Stimulated activated CD4-positive, alpha-beta T cell treated with anti-CD3 and anti-CD28 coated beads, Interleukin-15, amount 100 ng/mL, for 48 hours (primary cell): ENCODE results near the gene RSRC2.
"Not testable (repeated sequence)": the region's sequence is repeated elsewhere in the genome, so short reads cannot be mapped to it uniquely, and the experiment has no call there.

Source experiments
- DNase-seq, 2 donors: peaks; one replicate each; pipeline ENCODE4 v3.0.0-alpha.2; 2020; ENCODE audit warnings: low read depth in 2 of 2

The RSRC2 gene

GRCh38 chr12:122486805-122487426 lies 39.8 kb downstream of the RSRC2 start:
- no peak for DNase-seq

DNA sequence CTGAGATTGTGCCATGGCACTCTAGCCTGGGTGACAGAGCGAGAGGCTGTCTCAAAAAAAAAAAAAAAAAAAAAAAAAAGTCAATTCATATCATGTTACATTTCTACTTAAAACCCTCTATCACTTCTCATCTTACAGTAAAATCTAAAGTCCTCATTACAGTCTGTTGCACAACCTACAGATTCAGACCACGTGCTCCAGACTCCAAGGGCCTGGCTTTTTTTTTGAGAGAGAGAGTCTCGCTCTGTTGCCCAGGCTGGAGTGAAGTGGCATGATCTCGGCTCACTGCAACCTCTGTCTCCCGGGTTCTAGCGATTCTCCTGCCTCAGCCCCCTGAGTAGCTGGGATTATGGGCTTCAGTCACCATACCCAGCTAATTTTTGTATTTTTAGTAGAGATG lies 40.4 kb downstream of the RSRC2 start:
- not testable (repeated sequence) for DNase-seq

GRCh38 chr12:122484385-122484784 lies 42.4 kb downstream of the RSRC2 start:
- not testable (repeated sequence) for DNase-seq

DNA sequence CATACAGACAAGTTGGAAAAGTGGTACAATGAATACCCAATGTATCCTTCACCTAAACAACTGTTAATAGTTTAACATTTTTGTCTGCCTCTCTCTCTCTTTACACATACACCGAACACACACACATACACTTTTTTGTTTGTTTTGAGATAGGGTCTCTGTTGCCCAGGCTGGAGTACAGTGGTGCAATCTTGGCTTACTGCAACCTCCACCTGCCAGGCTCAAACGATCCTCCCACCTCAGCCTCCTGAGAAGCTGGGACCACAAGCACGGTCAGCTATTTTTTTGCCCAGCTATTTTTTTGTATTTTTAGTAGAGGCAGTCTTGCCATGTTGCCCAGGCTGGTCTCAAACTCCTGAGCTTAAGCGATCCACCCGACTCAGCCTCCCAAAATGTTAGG lies 42.8 kb downstream of the RSRC2 start:
- no peak for DNase-seq

GRCh38 chr12:122481861-122482260 lies 44.9 kb downstream of the RSRC2 start:
- no peak for DNase-seq

- no peak for DNase-seq
These were observed 46.0 kb downstream of the RSRC2 start for GRCh38 chr12:122480753-122481152.

DNA sequence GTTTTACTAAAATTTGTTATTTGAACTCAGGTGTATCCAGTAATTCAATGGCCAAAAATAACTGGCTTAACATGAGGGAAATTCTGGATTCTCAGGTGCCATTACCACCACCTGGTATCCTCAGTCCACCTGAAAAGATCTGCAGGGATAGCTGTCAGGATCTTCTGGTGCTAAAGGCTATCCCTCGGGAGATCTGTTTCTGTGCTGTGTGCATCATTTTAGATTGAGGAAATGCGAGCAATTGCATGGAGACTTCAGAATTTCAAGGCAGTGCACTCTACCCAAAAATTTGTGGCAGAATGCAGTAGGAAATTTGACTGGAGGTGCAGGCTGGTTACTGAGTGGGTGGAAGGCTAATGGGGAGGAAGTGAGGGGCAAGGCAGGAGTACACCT lies 52.4 kb downstream of the RSRC2 start:
- no peak for DNase-seq

GRCh38 chr12:122473543-122474323 lies 53.0 kb downstream of the RSRC2 start:
- DNase-seq: peak; percentile 43 to 45

DNA sequence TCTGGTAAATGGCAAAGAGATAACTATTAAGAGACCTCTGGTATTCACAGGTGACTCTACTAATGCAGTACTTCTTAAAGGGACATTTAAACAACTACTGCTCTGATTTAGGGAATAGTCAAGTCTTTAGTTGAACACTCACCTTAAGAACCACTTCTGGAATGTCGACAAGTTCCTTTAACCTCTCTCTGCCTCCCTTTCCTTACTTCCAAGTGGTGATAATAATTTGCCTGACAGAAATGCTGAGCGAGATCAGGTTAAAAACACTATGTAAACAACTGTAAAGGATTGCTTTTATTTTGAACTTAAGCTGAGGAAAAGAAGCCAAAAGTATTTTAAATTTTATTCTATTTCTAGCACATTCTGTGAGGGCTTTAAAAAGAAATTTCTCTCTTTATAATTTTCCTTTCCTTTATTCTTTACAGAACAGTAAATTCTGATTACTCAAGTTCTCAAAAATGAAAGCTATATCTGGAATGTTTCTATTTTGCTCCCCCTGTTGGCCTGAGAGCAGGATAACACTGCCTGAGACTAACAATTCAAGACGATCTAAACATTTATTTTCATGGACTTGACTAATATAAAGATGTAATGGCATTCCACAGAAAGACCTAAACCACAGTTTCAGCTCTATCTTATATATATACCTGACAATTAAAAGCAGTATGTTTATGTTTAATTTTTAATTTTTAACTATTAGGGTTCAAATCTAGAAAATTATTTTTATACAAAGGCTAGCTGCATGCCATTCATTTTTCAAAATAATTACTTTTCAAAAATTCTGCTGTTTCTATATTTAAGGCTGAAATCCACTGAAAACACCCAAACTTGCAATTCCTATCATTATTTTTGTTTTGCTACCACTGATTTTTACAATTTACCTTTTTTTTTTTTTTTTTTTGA lies 55.2 kb downstream of the RSRC2 start:
- DNase-seq: no peak

DNA sequence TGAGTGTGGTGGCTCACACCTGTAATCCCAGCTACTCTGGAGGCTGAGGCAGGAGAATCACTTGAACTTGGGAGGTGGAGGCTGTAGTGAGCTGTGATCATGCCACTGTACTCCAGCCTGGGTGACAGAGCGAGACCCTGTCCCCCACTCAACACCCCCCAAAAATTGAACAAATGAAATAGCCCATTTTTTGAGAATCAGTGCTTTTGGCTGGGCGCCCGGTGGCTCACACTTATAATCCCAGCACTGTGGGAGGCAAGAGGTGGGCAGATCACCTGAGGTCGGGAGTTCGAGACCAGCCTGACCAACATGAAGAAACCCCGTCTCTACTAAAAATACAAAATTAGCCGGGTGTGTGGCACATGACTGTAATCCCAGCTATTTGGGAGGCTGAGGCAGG lies 56.2 kb downstream of the RSRC2 start:
- DNase-seq: not testable (repeated sequence)

DNA sequence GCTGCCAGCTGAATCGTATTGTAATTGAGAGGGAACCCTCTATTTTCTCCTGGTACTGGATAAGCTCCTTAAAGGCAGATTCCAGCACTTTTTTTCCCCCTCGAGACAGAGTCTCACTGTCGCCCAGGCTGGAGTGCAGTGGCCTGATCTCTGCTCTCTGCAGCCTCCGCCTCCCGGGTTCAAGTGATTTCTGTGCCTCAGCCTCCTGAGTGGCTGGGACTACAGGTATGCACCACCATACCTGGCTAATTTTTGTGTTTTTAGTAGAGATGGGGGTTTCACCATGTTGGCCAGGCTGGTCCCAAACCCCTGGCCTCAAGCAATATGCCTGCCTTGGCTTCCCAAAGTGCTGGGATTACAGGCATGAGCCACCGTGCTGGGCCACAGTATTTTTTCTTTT lies 56.9 kb downstream of the RSRC2 start:
- DNase-seq: not testable (repeated sequence)

- no peak for DNase-seq
These were observed 58.8 kb downstream of the RSRC2 start for GRCh38 chr12:122467983-122468382.

DNA sequence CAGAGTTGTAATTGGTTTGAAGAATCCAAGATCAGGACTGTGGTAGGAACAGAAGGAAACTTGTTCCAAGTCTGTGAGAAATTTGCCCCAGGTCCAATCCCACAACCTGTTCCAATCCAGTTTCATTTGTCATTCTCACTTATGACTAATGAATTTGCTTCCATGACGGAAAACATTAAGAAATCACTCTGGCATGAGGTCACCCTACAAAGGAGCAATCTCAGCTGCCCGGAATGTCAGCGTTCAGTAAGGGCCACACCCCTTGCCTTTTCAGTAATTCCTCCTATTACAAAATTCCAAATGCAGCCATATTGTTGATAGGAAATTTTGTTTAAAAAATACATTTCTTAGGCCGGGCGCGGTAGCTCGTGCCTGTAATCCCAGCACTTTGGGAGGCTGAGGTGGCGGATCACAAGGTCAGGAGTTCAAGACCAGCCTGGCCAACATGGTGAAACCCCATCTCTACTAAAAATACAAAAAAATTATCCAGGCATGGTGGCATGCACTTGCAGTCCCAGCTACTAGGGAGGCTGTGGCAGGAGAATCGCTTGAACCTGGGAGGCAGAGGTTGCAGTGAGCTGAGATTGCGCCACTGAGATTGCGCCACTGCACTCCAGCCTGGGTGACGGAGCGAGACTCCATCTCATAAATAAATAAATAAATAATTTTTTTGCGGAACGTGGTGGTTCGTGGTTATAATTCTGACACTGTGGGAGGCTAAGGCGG lies 62.3 kb downstream of the RSRC2 start:
- DNase-seq: not testable (repeated sequence)

- no peak for DNase-seq
These were observed 66.1 kb downstream of the RSRC2 start for GRCh38 chr12:122460641-122461040.

GRCh38 chr12:122460061-122460460 lies 66.7 kb downstream of the RSRC2 start:
- DNase-seq: no peak

- DNase-seq: no peak
These were observed 67.5 kb downstream of the RSRC2 start for GRCh38 chr12:122459211-122459610.

GRCh38 chr12:122458105-122459035 lies 68.4 kb downstream of the RSRC2 start:
- no peak for DNase-seq

DNA sequence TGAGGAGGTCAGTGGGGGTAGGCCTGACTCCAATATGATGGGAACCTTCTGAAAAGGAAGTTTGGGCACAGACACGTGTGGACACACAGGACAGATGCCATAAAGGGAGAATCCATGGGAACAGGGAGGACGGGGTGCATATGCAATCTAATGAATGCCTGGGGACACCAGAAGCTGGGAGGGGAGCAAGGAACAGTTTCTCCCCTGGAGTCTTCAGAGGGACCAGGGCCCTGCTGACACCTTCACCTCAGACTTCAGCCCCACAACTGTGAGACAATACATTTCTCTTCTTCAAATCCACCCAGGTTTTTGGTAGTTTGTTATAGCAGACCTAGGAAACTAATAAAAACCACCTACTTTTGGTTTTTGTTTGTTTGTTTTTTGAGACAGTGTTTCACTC lies 69.1 kb downstream of the RSRC2 start:
- no peak for DNase-seq

DNA sequence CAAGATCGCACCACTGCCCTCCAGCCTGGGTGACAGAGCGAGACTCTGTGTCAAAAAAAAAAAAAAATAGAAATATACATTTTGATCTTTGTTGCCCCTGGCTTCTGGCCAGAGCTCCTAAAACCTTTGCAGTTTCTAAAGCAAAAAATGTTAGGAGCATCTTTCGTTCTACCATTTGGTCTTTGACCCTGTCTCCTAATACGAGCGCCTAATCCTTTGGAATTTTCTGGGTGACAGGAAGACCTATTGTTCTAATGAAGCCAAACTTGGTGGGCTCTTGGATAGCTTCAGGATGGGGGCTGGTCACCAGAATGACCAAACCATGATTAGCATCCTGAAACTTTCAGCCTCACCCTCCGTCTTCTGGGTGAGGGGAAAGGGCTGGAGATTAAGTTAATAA lies 72.0 kb downstream of the RSRC2 start:
- no peak for DNase-seq

DNA sequence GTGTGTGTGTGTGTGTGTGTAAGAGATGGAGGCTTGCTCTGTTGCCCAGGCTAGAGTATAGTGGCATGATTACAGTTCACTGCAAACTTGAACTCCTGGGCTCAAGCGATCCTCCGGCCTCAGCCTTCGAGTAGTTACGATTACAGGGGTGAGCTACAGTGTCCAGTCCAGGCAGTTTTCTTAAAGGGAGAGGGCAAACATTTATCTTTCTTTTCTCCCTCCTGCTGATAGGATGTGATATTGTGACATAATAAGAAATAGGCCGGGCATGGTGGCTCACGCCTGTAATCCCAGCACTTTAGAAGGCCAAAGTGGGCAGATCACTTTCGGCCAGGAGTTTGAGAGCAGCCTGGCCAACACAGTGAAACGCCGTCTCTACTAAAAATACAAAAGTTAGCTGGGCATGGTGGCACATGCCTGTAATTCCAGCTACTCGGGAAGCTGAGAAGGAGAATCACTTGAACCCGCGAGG lies 72.5 kb downstream of the RSRC2 start:
- DNase-seq: no peak
